ENCODE results near the gene CLHC1. TPM values are rescaled to one million over a fixed set of nuclear protein-coding genes. Genes with fewer than 3 reads are reported as not detected.
A peak's percentile ranks its signal among the peaks of the same experiment; 100 is the strongest.

The CLHC1 gene
- total RNA-seq, 1 donor from 2014 or later: 12.3 TPM

DNA sequence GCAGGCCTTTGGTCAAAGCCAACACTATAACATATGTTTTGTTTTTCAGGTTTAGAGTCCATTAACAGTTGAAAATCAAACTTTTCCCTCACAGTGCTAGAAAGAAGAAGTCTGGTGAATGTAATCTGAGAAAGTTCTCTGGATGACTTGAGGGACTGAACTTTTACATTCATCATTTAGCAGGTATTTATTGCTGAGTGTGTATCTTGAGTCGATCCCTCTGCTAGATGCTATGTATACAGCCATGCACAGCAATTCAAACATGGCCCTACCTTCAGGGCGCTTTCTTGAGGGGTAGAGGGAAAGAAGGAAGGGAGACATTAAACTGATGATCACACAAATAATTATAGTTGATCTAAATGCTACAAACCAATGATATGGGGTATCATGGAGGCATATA is 89.6 kb downstream of the CLHC1 start:
- Histone ChIP-seq H3K36me3 (no peaks in the 10 kb centered on the region), H3K4me1 (peaks cover 21% of the 10 kb centered on the region), H3K27me3 (no peaks in the 10 kb centered on the region), H3K9me3 (no peaks in the 10 kb centered on the region), H3K4me3 (no peak overlapping the region), H3K27ac (no peak overlapping the region)
- ATAC-seq (no peak), DNase-seq (no peak)
- no peak for TF ChIP-seq CTCF (IDR thresholded peaks at IDR 0.05)
- intact Hi-C loops (cut with DNase I): no loop called here

- no peak for TF ChIP-seq CTCF (IDR thresholded peaks at IDR 0.05)
- Histone ChIP-seq H3K27me3 (no peaks in the 10 kb centered on the region), H3K9me3 (no peaks in the 10 kb centered on the region), H3K36me3 (no peaks in the 10 kb centered on the region), H3K4me3 (no peak overlapping the region), H3K27ac (no peak overlapping the region), H3K4me1 (peaks cover 22% of the 10 kb centered on the region)
- intact Hi-C loops (cut with DNase I): no loop called here
- DNase-seq (no peak), ATAC-seq (peak; percentile 12)
These were observed 90.3 kb downstream of the CLHC1 start for GRCh38 chr2:55141572-55142413.

DNA sequence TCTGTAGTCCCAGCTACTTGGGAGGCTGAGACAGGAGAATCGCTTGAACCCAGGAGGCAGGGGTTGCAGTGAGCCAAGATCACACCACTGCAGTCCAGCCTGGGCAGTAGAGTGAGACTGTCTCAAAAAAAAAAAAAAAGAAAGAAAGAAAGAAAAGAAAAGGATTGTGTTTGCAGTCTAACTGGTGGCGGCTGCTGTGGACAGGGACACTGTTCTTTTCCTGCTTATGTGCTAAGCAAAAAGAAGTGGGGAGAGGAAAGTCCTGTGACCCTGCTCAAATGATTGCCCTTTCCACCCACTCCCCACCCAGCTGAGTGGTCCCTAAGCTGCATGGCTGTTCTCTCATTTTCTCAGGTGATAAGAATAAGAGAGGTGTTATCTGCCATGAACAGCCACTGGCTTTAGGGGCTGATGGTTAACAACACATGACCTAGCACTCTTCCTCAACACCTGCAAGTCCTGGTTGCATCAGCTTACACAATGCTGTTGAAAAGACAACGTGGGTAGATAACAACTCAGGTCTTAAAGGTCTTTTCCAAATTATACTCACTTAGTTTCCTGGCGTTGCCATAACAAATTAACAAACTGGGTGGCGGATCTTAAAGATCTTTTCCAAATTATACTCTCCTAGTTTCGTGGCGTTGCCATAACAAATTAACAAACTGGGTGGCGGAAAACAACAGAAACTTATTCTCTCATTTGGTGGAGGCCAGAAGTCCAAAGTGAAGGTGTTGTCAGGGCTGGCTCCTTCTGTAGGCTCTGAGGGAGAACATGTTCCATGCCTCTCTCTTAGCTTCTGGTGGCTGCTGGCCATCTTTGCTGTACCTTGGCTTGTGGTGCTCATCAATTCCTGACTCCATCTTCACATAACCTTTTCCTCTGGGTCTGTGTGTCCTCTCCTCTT is 91.5 kb downstream of the CLHC1 start:
- Histone ChIP-seq H3K36me3 (no peaks in the 10 kb centered on the region), H3K27me3 (no peaks in the 10 kb centered on the region), H3K9me3 (no peaks in the 10 kb centered on the region), H3K4me1 (peaks cover 25% of the 10 kb centered on the region), H3K4me3 (no peak overlapping the region), H3K27ac (no peak overlapping the region)
- intact Hi-C loops (cut with DNase I): no loop called here
- ATAC-seq: no peak
- no peak for TF ChIP-seq CTCF (IDR thresholded peaks at IDR 0.05)
- DNase-seq: no peak

GRCh38 chr2:55139305-55139704 is 92.8 kb downstream of the CLHC1 start:
- no peak for ATAC-seq
- H3K4me1 ChIP-seq: peaks cover 29% of the 10 kb centered on the region

GRCh38 chr2:55138882-55139229 is 93.2 kb downstream of the CLHC1 start:
- Histone ChIP-seq H3K36me3 (no peaks in the 10 kb centered on the region), H3K27ac (no peak overlapping the region), H3K27me3 (no peaks in the 10 kb centered on the region), H3K9me3 (no peaks in the 10 kb centered on the region), H3K4me3 (no peak overlapping the region), H3K4me1 (peaks cover 33% of the 10 kb centered on the region)
- TF ChIP-seq CTCF (IDR thresholded peaks at IDR 0.05): no peak
- ATAC-seq (no peak), DNase-seq (no peak)
- intact Hi-C loops (cut with DNase I): no loop called here

More at GRCh38 chr2:55139305-55139704, 92.8 kb downstream of the CLHC1 start:
- intact Hi-C loops (cut with DNase I): no loop called here
- Histone ChIP-seq H3K27ac (no peak overlapping the region), H3K36me3 (no peaks in the 10 kb centered on the region), H3K27me3 (no peaks in the 10 kb centered on the region), H3K9me3 (no peaks in the 10 kb centered on the region), H3K4me3 (no peak overlapping the region)
- no peak for DNase-seq
- TF ChIP-seq CTCF (IDR thresholded peaks at IDR 0.05): no peak

All from upper lobe of right lung (tissue), 1 donor.